ENCODE data around the gene SNTG2.

DNA sequence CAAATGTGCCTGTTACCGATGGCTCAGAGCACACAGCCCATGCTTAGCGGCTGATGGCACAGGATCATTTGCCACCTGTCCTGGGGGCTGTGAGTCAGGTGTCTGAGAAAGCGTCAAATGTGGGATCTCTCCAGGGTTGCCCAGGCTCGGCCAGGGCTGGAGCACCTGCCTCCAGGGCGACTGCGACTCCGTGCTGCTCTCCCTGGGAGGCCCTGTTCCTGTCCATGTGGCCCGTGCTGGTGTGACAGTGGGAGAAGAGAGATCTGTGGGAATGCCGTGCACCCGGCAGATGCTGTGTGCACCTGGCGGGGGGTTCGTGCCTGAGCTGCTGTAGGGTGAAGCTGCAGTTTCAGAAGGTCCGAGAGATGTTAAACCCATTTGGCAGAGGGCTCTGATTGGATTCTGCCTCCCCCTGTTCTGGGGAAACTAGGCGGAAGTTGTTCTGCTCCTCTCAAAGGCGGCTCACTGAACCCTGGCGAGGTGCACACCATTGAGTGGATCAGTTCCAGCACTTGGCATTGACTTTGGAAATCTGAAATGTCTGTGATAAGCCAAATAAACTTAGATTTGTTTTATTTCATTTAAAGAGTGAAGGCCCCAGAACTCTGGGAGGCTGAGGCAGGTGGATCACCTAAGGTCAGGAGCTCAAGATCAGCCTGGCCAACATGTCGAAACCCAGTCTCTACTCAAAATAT lies 428.0 kb downstream of the SNTG2 start:
- no peak for TF ChIP-seq POLR2A (IDR thresholded peaks at IDR 0.05; ENCODE audit: low read length)
- TF ChIP-seq GATA1 (IDR thresholded peaks at IDR 0.05; ENCODE audit: low read depth, low read length) = no peak

All from erythroblast (primary cell).